HG03520 (cell line): ENCODE results near the gene SIGLEC12.
"Not testable (repeated sequence)": the region's sequence is repeated elsewhere in the genome, so short reads cannot be mapped to it uniquely, and the experiment has no call there.

ENCODE experiments used
- ATAC-seq: cut with Tn5 transposase; IDR thresholded peaks from one replicate; pipeline ENCODE4 v1.9.1; 2021; ENCODE audit warnings: mild to moderate bottlenecking, moderate library complexity; ENCODE audit not compliant: unreplicated experiment

Gene SIGLEC12

GRCh38 chr19:51485960-51486660 is 15.5 kb downstream of the SIGLEC12 start:
- ATAC-seq = no peak

- no peak for ATAC-seq
These were observed 21.0 kb downstream of the SIGLEC12 start for GRCh38 chr19:51480590-51480989.

GRCh38 chr19:51479531-51480331 is 21.9 kb downstream of the SIGLEC12 start:
- no peak for ATAC-seq

DNA sequence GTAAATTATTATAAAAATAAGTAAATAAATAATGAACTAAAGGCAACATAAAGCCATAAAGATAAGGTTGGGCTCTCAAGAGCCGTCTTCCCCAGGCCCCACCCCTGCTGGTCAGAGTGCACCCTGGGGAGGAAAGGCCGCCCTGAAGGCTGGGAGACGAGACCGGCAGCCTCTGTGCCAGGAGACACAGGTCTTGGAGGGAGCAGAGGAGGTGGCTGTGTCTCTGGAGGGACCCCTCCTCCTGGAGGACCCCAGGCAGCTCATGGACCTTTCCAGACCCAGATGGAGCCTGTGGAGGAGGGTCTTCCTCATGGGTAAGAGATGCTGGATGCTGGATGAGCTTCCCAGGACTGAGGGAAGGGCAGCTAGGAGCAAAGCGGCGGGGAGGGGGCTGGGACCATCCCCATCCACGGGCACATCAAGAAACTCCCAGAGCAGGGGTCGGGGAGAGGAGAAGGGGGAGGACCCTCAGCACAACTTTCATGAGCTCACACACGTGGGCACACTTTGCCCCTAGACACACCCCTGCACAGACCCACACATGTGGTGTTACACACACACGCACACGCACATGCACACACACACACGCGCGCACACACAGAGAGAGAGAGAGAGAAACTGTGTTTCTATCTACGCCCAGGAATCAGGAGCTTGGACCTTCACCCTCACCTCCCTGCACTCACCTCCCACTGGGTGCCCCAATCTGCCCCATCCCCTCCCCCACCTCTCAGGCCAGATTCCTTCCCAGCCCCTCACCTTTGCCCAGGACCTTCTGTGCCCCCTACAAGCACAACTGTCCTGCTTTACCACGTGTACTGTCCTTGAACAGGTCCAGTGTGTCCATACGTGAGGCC is 23.0 kb downstream of the SIGLEC12 start, which contains the start of gene CEACAM18:
Gene CEACAM18 (plus strand): TSS at position 159 of the 854 bp plus-strand sequence.
- no peak for ATAC-seq

DNA sequence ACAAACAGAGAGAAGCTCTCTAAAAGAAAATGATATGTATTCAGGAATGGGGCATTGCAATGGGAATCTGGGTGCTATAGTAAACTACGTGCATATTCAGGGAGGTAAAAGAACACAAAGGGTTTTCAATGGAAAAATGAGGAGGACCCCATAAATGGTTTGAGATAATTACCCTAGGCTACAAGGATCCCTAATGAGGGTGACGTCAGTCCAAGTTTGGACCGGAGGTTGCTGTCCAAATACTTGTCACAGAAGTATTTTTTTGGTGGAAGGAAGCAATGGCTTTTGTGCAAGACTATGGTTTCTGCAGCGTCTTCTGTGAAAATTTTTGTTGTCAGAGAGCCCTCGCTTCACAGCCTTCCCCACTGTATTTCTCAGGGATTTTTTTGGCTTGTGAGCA is 24.3 kb downstream of the SIGLEC12 start:
- no peak for ATAC-seq

- ATAC-seq = no peak
These were observed 25.4 kb downstream of the SIGLEC12 start for GRCh38 chr19:51476164-51476563.

DNA sequence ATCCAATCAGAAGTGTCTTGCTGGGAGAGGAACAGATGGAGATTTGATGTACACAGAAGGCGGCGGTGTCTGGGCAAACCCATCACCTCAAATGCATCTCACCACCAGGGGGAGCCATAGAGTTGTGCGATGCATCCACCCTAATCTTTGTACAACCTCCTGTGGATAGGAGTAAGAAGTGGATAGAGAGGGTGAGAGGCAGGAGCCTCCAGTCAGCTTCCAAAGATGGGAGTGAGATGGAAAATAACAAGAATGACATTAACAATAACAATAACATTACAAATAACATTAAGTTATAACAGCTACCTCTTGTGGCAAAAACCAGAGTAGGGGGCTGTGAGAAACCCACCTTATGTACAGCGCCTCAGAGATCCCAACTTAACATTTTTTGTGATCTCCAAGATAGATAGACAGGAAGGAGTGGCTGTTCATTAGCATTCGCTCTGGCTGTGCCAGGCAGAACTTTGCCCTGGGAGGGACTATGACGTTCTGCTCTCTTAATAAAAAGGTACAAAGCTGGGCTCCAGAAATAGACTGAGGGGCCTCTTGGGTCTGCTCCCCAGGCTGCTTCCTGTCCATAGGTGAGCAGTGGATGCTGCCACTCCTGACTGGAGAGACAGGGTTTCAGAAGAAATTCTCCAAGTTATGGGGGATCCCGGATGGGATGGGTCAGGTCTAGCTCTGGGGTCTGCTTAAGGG is 28.4 kb downstream of the SIGLEC12 start:
- ATAC-seq = no peak

GRCh38 chr19:51472607-51473006 is 29.0 kb downstream of the SIGLEC12 start:
- ATAC-seq = no peak

DNA sequence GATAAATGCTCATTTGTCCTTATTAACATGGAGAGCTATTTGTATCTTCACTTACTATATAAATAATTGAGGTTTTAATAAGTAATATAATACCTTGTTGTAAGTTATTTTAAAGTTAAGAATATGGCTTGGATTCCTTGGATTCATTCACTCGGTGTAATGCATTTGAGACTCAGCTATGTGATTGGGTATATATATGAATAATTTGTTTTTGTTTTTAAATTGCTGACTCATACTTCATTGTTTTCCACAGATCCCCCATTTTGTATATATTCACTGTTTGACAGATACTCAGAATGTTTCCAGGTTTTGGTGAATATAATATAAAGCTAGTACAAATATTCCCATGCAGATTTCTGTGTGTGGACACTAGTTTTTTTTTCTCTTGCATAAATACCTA is 30.1 kb downstream of the SIGLEC12 start:
- no peak for ATAC-seq

GRCh38 chr19:51470966-51471365 is 30.6 kb downstream of the SIGLEC12 start:
- ATAC-seq = no peak

GRCh38 chr19:51469629-51470028 is 32.0 kb downstream of the SIGLEC12 start:
- no peak for ATAC-seq

- ATAC-seq = no peak
These were observed 32.4 kb downstream of the SIGLEC12 start for GRCh38 chr19:51469162-51469561.

- no peak for ATAC-seq
These were observed 33.1 kb downstream of the SIGLEC12 start for GRCh38 chr19:51468545-51468920.

DNA sequence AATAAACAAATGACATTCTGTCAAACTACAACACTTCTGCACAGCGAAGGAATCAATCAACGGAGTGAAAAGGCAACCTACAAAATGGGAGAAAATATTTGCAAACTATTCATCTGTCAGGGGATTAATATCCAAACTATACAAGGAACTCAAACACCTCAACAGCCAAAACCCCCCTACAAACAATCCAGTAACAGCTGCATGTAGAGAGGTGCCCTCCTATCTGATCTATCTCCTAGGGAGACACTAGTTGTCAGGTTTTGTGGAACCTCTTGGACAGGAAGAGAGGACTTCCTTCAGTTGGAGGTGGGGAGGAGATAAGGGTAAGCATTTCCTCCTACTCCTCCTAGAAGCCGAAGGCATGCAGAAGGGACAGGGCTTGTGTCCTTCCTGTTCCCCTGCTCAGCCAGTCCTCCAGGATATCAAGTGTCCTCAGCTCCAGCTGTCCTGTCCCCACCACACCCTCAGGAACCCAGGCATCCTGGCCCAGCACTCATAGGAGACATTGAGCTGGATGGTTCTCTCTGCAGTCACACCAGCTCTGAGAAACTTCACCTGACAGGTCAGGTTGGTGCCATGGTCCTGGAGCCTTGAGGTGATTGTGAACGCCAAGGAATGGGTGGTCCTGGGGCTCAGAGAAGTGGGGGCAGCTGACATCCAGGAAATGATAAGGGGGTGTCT is 33.6 kb downstream of the SIGLEC12 start:
- ATAC-seq = no peak

DNA sequence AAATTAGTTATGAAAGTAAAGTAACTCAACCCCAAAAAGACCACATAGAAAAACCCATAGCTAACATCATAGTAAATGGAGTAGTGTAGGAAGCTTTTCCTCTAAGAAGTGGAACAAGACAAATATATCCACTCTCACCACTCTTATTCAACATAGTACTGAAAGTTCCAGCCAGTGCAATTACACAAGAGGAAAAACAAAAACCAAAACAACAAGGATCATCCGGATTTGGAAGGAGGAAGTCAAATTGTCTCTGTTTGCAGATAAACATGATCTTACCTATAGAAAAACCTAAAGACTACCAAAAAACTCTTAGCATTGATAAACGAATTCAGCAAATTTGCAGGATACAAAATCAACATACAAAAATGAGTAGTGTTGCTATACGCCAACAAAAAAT is 34.9 kb downstream of the SIGLEC12 start:
- no peak for ATAC-seq

GRCh38 chr19:51463976-51464581 is 37.5 kb downstream of the SIGLEC12 start:
- not testable (repeated sequence) for ATAC-seq

- ATAC-seq = no peak
These were observed 38.9 kb downstream of the SIGLEC12 start for GRCh38 chr19:51462681-51463080.

DNA sequence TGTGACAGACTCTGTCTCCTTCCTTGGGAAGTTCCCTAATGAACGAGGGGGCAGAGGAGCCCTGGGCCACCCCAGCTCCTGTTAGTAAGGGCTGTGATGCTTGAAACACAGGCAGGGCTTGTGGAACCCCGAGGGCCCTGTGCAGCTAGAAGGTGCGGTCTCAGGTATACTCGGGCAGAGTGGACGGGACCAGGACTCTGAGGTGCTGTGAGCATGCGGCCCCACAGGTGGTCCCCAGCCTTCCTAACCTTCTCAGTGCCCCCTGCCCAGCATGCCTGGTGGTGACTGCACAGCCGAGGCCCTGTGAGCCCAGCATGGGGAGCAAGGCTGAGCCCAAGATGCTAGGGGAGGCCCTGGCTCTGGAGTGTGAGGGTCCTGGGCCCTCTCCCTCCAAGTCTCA is 39.3 kb downstream of the SIGLEC12 start:
- ATAC-seq = no peak

GRCh38 chr19:51461723-51462161 is 39.9 kb downstream of the SIGLEC12 start:
- ATAC-seq = no peak
